Skin epidermis (tissue), 12 donors: ENCODE results near the gene PLA2G4C.

ENCODE experiments used
- H3K27ac ChIP-seq, 21 experiments: fragments of 200-600 bp; sonication (generic) in 11 of 21; one replicate each; pipeline ENCODE4 v1.5.0; 2020; ENCODE audit warnings: mild to moderate bottlenecking in 3 of 21, inconsistent platforms in 2 of 21, moderate library complexity in 2 of 21
- H3K4me3 ChIP-seq, 7 experiments: fragments of 200-600 bp; sonication (generic) in 2 of 7; one replicate each; pipeline ENCODE4 v1.5.0; 2020; ENCODE audit warnings: inconsistent platforms in 2 of 7, mild to moderate bottlenecking in 2 of 7, moderate library complexity in 1 of 7

The PLA2G4C gene

DNA sequence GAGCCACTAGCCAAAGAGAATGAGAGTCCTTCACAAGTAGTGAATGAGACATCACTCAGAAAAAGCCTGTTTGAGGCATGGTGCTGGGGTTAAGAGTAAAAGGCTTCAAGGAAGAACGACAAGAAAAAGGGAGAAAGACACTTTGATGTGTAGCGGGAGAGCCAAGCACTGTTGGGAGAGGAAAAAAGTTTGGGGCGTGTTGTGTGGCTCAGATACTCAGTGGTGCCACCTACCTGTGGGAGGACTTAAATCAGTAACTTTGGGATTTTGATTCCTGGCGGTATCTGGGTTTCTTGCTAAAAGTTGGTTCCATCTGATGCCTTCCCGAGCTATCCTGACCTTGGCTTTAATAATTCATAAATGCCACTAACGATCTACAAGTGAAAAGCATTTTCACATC lies 103.9 kb downstream of the PLA2G4C start:
- no peak overlapping the region for H3K4me3 ChIP-seq
- no peak overlapping the region for H3K27ac ChIP-seq

DNA sequence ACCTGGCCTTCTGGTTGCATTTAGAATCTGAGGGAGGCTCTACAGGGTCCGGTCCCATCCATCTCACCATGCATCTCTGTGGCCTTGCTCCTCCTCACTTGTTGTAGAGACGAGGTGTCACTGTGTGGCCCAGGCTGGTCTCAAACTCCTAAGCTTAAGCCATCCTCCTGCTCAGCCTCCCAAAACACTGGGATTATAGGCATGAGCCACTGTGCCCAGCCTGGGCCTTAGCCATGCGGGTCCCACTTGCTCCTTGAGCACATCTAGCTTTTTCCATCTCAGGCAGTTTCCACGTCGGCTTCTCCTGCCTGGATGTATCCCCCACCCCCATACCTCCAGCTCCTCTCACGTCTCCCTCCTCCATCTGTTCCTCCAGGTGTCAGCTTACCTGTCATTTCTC lies 106.4 kb downstream of the PLA2G4C start:
- Histone ChIP-seq H3K27ac (no peak overlapping the region), H3K4me3 (no peak overlapping the region)

DNA sequence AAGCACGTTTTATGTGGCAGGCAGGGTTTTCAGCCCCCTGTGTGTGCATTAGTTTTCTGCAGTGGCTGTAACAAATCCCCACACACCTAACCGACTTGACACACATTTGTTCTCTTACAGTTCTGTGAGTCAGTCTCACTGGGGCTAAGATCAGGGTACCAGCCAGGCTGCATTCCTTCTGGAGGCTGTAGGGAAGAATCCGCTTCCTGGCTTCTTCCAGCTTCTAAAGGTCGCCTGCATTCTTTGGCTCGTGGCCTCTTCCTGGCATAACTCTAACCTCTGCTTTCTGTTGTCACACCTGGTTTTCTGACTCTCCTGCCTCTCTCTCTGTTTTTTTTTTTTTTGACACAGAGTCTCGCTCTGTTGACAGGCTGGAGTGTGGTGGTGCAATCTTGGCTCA lies 109.8 kb downstream of the PLA2G4C start:
- Histone ChIP-seq H3K27ac (no peak overlapping the region), H3K4me3 (no peak overlapping the region)

DNA sequence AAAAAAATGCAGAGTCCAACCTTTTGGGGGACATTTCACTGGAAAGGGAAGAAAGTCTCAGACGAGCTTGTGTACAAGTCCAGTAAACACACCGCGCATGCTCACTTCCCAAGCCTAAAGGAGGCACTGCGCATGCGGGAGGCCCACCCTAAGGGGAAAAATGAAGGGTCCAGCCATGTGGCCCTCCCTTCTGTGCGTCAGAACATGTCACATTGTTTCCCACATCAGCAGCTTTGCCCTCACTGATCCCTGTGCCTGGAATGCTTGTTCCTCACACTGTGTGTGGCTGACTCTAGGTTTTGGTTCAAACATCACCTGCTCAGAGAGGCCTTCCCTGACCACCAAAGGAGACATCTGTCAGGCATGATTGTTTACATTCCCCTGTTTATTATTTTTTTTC lies 111.8 kb downstream of the PLA2G4C start:
- Histone ChIP-seq H3K27ac (no peak overlapping the region), H3K4me3 (no peak overlapping the region)
